DND-41 (cell line): Measurements from ENCODE around the gene TRA2B.

Experiments used
- EZH2 ChIP-seq: IDR thresholded peaks from 3 replicates; pipeline ENCODE4 v1.6.1; 2012; ENCODE audit warnings: borderline replicate concordance, low read depth, mild to moderate bottlenecking, moderate library complexity, low read length, inconsistent platforms; ENCODE audit not compliant: severe bottlenecking
- TF ChIP-seq, protein P1 (sequence below): IDR thresholded peaks from 2 replicates; pipeline ENCODE4 v1.5.1; 2012; ENCODE audit warnings: borderline replicate concordance, low read length, moderate library complexity, mild to moderate bottlenecking; ENCODE audit not compliant: poor library complexity, severe bottlenecking; ENCODE audit errors: extremely low read depth

DNA sequence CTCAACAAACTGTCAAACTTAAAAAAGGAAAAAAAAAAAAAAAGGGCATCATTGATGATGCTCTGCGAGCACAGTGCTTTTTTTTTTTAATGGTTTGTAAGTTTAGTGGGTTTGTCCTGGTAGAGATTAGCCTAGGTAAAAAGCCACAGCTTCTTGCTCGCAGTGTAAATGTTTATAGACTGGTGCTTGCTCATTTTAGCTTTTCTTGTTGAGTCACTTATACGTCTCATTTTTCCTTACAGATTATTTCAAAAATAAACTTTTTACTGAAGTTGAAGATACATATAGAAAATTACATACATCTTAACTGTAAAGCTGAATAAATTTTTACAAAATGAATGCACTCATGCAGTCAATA is 16.5 kb upstream of the TRA2B start:
- TF ChIP-seq, protein P1, sequence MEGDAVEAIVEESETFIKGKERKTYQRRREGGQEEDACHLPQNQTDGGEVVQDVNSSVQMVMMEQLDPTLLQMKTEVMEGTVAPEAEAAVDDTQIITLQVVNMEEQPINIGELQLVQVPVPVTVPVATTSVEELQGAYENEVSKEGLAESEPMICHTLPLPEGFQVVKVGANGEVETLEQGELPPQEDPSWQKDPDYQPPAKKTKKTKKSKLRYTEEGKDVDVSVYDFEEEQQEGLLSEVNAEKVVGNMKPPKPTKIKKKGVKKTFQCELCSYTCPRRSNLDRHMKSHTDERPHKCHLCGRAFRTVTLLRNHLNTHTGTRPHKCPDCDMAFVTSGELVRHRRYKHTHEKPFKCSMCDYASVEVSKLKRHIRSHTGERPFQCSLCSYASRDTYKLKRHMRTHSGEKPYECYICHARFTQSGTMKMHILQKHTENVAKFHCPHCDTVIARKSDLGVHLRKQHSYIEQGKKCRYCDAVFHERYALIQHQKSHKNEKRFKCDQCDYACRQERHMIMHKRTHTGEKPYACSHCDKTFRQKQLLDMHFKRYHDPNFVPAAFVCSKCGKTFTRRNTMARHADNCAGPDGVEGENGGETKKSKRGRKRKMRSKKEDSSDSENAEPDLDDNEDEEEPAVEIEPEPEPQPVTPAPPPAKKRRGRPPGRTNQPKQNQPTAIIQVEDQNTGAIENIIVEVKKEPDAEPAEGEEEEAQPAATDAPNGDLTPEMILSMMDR = no peak
- no peak for TF ChIP-seq EZH2
